ENCODE data around the gene CD8A.
"Not testable (repeated sequence)": the region's sequence is repeated elsewhere in the genome, so short reads cannot be mapped to it uniquely, and the experiment has no call there.

The CD8A gene

GRCh38 chr2:86775338-86775737, 15.4 kb downstream of the CD8A start:
- no peak for DNase-seq

GRCh38 chr2:86774862-86775261, 15.9 kb downstream of the CD8A start:
- DNase-seq: no peak

- no peak for DNase-seq
Measured at GRCh38 chr2:86772611-86773010, 18.1 kb downstream of the CD8A start.

GRCh38 chr2:86770816-86771301, 19.9 kb downstream of the CD8A start:
- no peak for DNase-seq

GRCh38 chr2:86769838-86770237, 20.9 kb downstream of the CD8A start:
- no peak for DNase-seq

- DNase-seq: no peak
Measured at GRCh38 chr2:86768189-86768949, 22.3 kb downstream of the CD8A start.

GRCh38 chr2:86765310-86765695, 25.4 kb downstream of the CD8A start:
- no peak for DNase-seq

GRCh38 chr2:86764661-86765309, 25.9 kb downstream of the CD8A start:
- peak; percentile 31 for DNase-seq

GRCh38 chr2:86760371-86760770, 30.3 kb downstream of the CD8A start:
- DNase-seq: no peak

- DNase-seq: no peak
Measured at GRCh38 chr2:86758405-86758804, 32.3 kb downstream of the CD8A start.

GRCh38 chr2:86753606-86754005, 37.1 kb downstream of the CD8A start:
- no peak for DNase-seq

- no peak for DNase-seq
Measured at GRCh38 chr2:86752934-86753333, 37.8 kb downstream of the CD8A start.

- no peak for DNase-seq
Measured at GRCh38 chr2:86751778-86752177, 38.9 kb downstream of the CD8A start.

- DNase-seq: no peak
Measured at GRCh38 chr2:86750240-86750839, 40.4 kb downstream of the CD8A start.

- DNase-seq: peak; percentile 65
Measured at GRCh38 chr2:86747711-86748639, 42.7 kb downstream of the CD8A start.

- DNase-seq: no peak
Measured at GRCh38 chr2:86746939-86747338, 43.8 kb downstream of the CD8A start.

- no peak for DNase-seq
Measured at GRCh38 chr2:86744152-86744551, 46.6 kb downstream of the CD8A start.

- DNase-seq: not testable (repeated sequence)
Measured at GRCh38 chr2:86741889-86742498, 48.7 kb downstream of the CD8A start.

GRCh38 chr2:86739889-86740288, 50.8 kb downstream of the CD8A start:
- not testable (repeated sequence) for DNase-seq

- DNase-seq: not testable (repeated sequence)
Measured at GRCh38 chr2:86739485-86739884, 51.2 kb downstream of the CD8A start.

GRCh38 chr2:86734896-86735295, 55.8 kb downstream of the CD8A start:
- not testable (repeated sequence) for DNase-seq

All from NCI-H526 treated with DMSO at 0.1 percent for 48 hours (cell line).